Measurements from ENCODE around the gene COX7C.
"Not testable (repeated sequence)": the region's sequence is repeated elsewhere in the genome, so short reads cannot be mapped to it uniquely, and the experiment has no call there.

GRCh38 chr5:86660771-86661170 is 43.0 kb downstream of the COX7C start:
- not testable (repeated sequence) for TF ChIP-seq POLR2A, CTCF (IDR thresholded peaks at IDR 0.05)
